NT2/D1 (cell line): ENCODE results near the gene KYNU.

Experiments used
- SUZ12 ChIP-seq: IDR thresholded peaks from 2 replicates; pipeline ENCODE4 v1.6.1; 2011; ENCODE audit not compliant: insufficient read length, insufficient read depth; ENCODE audit errors: extremely low read depth
- YY1 ChIP-seq: IDR thresholded peaks from 2 replicates; pipeline ENCODE4 v1.6.1; 2011; ENCODE audit not compliant: insufficient read length, insufficient read depth
- ZNF274 ChIP-seq: IDR thresholded peaks from 2 replicates; pipeline ENCODE4 v1.6.1; 2011; ENCODE audit warnings: mild to moderate bottlenecking, low read depth, low read length

DNA sequence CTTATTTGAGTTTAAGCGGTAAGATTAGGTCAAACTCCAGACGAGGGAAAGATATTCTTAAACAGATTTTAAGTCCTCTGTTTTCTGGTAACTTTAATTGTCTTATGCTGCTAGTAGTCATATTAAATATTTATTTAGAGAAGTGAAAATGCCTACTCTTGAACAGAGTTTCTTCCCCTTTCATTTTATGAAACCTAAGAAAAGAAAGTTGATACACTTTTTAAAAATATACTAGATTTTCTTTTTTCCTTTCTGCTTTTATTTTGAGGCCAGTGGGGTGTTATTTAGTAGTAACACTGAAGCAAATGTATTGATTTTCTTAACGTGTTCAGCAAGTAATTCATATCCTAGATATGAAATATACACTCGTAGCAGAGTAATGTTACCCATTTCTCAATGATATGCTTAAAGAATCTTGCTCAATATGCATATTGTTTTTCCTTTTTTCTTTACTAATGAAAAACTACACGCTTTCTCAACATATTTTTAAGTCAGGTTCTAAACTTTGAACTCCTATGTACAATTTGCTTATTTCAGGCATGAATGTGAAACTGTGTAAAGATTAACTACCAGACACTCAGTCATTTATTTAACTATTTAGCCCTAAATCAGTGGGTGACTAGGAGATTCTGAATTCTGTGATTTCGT is 691 bp downstream of the KYNU start:
- TF ChIP-seq YY1 (no peak), ZNF274 (no peak), SUZ12 (no peak)
